ENCODE measurements around the gene ANO4.

Gene ANO4

DNA sequence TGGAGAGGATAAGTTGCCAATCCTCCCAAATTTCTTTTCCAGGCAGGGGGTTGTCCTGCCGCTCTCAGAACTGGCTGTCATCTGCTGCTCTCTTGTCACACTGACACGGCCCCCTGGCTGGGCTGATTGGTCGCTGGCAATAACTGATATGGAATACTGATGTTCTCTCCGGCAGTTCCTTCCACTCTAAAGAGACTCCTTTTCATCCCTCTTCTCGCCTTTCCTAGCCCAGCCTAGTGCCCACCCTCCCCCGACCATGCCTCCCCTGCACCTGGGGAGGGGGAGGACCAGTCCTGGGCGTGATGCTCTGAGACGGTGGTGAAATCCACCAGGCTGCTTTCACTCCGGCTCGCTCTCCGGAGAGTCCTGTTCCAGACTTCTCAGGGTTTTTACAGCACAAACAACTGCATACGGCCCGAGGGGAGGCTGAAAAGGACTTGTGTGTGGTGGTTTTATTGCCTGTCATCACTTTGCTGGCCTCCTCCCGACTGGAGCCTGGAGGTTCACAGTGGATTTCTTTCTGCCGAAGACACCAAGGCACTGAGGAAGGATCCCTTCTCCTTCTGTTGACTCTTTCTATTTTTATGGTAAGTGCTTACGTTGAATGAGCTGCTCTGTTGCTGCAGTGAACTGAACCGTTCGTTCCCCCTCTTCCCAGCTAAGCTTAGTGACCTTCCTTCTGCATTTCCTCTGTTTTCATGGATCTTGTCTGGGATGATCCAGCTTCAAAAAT is at the start of gene ANO4:
TSS of gene ANO4 (plus strand) at position 336 of the 733 bp plus-strand sequence. CDS start 107,010 bp downstream, outside the sequence.
- DNase-seq (ENCODE audit: low read depth, low spot score) = no peak

DNA sequence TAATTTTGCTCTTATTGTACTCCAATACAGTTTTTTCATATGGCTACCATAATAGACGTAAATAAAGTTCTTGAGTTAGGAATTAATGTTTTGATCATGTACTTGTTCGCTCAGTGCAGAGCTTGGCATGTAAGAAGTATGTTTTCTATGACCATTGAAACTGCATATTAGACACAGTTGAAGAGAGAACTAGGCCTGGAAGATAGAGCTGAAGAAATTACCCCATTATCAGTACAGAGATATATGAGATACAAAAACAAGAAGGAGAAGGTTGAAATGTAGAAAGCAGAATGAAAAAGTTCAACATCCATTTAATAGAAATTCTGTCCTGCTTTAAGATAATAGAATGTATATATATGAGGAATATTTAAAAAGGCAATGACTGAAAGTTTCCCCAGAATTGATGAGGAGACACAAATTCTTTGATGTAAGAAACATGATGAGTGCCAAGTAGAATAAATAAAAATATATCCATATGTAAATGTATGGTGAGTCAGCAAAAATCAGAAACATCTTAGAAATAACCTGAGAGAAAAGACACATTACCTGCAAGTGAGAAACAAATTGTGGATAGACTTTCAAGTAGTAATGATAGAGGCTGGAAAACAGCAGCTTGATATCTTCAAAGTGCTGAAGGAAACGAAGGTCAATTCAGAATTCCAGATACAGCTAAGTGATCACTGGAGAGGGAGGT is 49.1 kb upstream of the ANO4 start:
- DNase-seq (ENCODE audit: low read depth, low spot score) = no peak

DNA sequence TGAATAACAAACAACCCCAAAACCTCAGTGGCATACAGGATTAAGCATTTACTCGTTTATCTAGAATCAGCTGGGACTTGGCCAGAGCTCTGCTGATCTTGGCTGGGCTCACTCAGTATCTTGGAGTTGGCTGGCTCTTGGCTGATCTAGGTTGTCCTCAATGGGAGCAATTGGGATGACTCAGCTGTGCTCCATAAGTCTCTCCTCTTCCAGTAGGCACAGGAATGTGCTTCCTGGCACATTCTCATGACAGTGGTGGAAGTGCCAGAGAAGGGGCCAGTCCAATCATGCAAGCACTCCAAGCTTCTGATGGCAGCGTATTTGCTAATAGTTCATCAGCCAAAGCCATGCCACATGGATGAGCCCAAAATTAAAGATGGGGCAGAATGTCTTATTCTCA is 41.7 kb upstream of the ANO4 start:
- no peak for DNase-seq (ENCODE audit: low read depth, low spot score)

DNA sequence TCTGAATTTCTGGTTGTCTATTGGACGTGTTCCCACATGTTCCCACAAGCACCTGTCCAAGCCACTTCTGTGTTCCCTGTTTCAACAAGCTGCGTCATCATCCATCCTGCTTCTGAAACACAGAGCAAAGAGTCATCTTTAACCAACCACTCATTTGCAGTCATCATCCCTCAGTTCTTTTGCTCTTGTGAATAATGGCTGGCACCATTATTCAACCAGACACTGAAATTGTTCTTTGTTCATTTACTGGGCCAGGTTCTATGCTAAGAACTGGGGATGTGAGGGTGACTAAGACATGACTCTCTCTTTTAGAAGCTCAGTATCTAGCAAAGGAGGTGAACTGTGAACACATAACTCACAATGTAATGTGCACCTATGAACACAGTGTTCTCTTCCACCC is 40.7 kb upstream of the ANO4 start:
- DNase-seq (ENCODE audit: low read depth, low spot score) = no peak

DNA sequence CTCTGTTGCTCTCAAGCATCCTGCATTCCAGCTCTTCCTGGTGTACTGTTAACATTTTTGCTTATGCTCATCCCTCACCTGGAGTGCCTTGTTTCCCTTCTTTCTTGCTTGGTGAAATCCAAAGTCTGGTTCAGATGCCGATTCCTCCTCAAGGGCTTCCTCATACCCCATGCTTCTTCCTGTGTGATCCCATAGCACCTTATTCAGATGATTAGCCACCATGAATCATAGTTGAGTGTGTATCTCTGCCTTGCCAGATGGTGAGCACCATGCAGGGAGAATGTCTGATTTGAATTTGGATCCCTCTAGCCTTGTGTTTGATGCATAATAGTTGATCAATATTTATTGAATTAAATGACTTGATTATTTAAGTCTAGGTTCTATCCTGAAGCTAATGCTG is 39.4 kb upstream of the ANO4 start:
- no peak for DNase-seq (ENCODE audit: low read depth, low spot score)

DNA sequence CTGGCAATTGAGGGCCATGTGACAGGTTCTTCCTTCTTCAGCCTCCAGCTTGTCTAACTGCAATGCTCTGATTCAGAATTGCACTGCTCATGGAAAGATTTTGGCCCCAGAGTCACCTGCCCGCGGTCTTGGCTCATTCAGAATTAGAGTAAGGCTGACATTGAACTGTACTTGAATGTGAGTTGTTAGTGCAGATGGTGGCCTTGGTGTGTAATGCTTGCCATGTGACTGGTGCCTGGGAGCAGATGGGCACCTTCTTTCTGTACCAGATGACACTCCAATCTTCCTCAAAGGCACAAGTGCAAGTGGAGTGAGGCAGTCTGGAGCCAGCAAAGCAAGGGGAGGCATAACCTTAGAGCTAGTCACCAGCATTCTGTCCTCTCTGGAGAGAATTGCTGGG is 36.5 kb upstream of the ANO4 start:
- DNase-seq (ENCODE audit: low read depth, low spot score) = no peak

DNA sequence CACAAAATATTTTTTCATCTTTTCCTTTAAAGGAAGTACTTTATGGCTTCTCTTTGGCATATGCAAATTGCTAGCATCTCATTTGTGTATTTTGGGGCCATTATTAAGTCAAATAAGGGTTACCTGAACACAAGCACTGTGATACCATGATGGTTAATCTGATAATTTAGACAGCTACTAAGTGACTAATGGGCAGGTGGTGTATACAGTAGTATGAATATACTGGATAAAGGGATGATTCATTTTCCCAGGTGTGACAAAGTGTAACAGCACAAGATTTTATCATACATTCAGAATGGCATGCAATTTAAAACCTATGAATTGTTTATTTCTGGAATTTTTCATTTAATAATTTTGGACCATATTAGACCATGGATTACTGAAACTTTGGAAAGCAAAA is 27.2 kb upstream of the ANO4 start:
- DNase-seq (ENCODE audit: low read depth, low spot score) = no peak

DNA sequence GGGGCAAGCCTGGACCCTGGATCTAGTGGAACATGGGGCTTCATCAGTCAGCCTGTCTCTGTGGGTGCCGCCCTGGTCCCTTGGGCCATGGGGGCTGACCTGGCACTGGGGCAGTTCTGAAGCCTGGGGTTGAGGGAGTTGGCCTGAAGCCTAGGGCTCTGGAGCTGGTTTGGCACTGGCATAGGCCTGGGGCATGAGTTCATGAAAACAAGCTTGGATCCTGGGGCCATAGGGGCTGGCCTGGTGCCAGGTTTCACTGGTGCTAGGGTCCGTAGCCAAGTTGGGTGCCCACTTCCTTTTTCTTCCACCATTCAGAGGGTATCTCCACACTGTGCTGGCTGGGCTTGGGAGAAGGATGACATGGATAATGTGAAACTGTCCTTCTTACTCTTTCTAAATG is 26.6 kb upstream of the ANO4 start:
- no peak for DNase-seq (ENCODE audit: low read depth, low spot score)

DNA sequence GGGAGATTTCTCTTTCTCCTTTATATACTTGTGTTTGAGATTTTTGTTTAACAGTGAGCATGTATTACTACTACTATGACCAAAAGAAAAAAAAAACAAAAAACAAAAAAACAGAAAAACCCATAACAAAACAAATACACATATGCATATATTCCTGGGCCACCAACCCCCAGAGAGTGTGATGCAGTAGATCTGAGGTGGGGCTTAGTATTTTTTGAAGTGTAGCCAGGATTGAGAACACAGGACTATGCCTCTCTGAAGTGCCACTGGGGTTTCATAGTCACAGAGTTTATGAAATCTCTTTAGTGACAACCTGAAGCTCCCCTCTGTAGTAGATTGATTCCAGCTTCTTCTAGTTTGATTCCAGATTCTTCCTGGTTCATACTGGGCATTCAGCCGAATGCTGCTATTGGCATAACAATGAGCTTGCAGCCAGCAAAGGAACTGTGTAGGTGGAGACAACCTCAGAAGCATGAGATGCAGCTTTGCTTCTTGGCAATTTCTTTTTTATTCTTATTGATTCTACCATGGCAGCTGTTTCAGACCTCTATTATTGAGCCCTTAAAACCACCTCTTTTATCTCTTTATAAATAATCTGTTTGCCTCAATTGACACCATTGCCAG is 15.5 kb upstream of the ANO4 start:
- DNase-seq (ENCODE audit: low read depth, low spot score) = no peak

DNA sequence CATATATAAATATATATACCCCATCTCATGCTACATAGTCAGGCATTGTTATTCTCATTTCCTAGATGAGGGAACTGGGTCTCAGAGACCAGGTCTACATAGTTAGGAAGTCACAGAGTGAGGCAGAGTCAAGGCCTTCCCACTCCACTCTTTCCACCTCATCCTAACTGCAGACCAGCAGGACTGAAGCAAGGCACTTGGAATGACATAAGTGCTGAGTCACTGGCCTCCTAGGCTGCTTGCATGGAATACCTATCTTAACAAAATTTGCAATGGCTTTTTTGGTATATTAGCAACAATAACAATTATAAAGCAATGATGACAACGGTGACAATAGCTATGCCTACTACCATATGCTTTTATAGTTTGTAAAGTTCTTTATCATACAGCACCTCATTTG is 5.4 kb upstream of the ANO4 start:
- DNase-seq (ENCODE audit: low read depth, low spot score) = no peak

DNA sequence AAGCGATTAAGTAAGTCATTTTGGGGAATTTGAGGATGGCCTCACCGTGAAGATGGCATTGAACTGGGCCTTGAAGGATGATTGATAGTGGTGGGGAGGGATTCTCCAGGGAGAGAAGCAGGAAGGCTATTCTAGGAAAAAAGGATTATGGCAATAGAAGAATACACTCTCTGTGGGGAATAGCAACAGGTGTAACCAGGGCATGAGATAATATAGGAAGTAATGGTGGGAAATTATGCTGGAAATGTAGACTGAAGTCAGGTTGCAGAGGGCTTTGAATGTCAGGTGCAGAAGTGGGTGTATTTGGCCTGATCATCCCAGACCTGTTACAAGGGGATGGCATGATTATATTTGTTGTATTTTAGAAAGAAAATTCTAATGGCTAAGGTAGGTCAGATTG is 4.6 kb upstream of the ANO4 start:
- no peak for DNase-seq (ENCODE audit: low read depth, low spot score)

DNA sequence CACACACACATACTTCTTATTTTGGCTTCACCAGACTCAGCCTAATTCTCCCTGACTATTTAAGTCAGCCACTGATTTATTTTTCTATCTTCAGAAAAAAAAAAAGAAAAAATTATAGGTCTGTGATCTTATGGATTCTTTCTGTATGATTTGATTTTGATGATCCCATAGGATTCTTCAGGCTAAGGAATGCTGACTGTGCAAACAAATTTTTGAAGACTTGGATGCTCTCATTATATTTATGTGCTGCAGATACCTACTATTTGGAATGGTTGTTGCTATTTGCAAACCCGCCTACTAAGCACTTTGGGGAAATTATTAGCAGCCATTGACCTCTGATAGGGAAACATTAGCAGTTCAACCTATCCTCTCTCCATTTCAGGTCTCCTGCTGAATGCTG is 4.0 kb upstream of the ANO4 start:
- no peak for DNase-seq (ENCODE audit: low read depth, low spot score)

DNA sequence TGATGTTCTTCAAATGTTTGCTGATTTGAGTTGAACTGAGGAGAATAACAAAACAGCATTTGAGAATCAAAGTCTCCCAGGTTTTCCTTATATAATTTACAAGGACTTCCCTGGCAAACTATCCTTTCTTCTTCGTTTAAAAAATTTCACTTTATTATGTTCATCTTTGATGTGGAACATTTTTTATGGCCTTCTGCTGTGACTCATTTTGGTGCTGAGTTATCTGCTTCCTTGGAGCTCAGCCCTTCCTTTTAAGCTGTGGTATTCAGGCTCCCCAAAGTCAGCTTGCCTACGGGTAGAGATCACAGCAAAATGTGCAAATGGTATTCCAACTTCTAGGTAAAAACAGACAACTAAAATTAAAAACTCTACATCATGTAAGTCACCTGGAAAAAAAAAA is 1.4 kb upstream of the ANO4 start:
- no peak for DNase-seq (ENCODE audit: low read depth, low spot score)

DNA sequence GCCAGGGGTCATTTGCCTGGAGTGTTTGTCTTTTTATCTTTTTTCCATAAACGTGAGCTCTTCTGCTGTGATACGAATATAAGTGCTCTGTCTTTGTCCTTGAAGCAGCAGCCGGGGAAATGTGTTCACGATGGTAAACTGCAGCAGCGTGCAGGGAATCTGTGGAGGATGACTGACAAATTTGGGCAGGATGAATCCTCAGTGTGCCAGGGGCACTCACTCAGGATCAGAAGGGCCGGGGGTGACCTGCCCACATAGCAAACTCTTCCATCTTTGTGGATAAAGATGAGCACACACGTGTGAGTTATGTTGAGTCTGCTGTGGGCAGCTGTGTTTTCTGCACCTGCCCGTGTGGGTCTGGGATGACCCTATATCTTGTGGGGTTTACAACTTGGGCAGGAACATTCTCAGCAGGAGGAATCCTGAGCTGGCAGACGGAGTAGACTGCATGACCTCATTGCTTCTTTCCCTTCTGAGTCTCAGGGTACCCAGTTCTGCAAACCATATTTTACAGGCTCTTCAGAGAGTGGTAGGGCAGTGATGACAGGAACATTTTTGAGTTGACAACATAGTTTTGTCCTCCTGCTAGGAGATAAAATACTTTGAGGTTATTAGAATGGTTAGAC is 711 bp downstream of the ANO4 start:
- DNase-seq (ENCODE audit: low read depth, low spot score) = no peak

DNA sequence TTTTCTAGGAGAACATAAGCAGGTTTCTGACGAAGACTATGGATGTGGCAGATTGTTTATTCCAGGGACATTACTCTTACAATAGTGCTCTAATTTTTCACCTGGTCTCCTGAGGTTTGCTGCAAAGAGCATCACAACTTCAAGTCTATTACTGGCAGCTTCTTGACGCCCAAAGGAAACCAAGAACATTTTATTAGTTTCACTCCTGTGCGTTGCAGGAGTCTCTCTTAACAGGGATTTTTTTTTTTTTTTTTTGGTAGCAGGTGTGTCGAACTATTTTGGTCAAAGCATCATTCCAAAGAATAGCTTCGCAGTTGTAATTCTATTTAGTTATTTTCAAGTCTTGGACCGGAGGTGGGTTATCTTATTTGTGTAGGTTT is 1.2 kb downstream of the ANO4 start:
- no peak for DNase-seq (ENCODE audit: low read depth, low spot score)

DNA sequence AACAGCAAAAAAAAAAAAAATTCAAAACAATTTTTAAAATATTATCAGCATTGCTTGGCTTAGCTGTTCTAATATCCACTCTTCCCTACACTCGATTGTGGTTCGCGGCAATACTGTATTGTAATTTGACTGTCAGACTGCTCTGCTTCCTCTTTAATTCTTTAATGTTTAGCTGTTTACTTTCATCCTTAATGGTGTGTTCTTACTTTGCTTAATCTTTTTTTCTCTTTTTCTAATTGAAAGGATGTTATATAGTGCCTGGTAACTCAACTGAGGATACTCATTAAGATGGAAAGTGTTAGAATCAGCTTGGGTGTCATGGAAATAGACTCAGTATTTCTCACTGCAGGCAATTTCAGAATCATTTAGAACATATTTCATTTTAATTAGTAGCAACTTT is 2.0 kb downstream of the ANO4 start:
- no peak for DNase-seq (ENCODE audit: low read depth, low spot score)

DNA sequence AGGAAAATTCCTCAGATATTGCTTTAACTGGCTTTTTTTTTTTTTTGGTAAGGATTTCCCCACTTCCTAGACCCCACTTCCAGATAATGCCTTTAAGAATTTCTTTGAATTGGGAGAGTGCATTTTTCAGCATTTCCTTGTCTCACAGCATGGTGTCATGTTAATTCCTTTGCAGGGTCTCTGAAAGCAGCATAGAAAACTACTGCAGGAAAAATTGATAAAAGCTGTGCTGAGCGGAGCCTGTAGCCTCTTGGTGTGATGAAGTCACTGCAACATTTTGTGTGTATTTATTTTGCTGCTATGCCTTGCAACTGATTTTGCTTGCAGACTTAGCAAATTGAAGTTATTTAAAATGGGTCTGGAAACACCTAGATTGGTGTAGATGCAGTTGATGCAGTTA is 2.7 kb downstream of the ANO4 start:
- DNase-seq (ENCODE audit: low read depth, low spot score) = no peak

DNA sequence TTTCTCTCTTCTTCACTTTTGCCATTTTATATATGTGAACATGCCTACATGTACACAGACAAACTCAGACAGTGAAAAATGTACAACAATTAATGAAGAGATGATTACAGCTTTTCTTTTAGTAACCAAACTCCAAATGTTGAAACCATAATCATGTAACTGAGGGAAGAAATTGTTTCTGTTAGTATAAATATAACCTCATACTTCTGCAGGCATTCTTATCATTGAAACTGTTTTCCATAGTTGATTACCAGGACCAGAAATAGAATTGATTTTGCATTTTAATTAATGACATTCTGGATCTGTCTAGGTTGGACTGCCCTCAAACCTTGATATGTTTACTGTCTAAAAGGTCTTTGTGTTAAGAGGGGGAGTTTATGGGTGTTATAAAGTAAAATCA is 3.2 kb downstream of the ANO4 start:
- no peak for DNase-seq (ENCODE audit: low read depth, low spot score)

DNA sequence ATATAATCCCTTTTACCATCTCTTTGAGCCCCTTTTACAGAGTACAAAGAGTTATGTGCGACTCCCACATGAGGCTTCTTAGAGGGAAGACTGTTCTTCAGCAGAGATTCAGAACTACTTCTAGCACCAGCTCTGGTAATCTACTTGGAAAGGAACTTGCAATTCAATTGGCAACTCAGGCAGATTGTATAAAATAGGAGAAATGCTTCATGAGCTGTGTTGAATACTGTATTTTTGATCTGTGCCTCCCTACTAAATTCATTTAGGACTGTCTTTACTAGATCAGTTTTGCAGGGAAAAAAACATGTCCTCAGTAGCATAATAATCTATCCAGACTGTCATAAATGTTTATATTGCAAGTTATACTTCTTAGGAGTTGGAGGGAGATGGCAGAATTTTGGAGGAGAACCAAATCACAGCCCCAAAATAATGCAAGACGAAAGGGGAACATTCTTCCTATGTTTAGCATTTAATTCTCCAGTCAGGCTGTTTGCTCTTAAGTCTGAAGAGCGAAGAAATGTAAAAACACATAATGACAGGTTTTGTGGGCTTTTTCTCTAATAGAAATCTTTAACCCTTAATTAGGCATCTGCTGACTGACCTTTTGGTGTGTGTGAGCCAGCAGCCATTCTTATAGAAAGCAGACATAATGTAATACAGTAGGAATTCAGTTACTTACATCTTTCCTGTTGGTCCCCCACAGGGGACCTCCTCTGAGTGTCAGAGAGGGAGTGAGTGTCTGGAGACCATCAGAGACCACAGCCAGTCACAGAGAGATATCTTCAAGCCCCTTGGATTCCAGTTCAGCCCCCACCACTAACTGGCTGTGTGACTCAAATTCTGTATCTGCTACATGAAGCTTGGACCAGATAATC is 3.9 kb downstream of the ANO4 start:
- DNase-seq (ENCODE audit: low read depth, low spot score) = no peak

DNA sequence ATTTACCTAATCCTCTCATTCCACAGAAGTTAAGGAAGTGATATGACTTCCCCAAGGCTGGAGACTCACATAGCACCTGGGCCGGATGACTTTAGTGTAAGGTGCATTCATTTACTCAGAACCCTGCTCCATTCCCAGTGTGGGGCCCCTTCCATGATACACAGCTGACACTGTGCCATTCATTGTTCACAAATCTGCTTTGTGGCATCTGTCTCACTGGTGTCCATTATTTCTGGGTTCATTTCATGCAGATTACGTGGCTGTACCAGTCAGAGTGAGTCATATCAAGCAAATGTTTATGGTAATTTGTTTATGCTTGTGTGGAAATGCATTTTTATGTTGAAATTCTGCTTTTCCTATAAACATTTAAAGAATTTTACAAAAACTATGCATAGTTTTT is 5.2 kb downstream of the ANO4 start:
- DNase-seq (ENCODE audit: low read depth, low spot score) = no peak

DNA sequence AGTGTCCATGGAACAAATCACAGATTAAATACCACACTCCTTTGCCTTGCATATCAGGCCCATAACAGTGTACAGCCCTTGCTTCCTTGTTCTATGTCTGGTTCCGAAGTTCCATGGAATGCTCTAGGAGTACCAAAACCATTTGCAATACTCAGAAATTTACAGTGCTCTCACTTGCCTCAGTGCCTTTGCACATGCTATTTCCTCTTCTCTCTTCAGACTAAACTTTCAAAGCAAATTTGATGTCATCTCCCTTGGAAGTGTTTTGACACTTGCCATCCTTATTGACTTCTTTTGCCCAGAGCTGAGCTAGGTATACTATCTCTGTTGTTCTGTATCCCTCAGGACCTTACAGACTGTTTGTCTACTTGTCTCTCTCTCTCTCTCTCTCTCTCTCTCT is 6.1 kb downstream of the ANO4 start:
- DNase-seq (ENCODE audit: low read depth, low spot score) = no peak

DNA sequence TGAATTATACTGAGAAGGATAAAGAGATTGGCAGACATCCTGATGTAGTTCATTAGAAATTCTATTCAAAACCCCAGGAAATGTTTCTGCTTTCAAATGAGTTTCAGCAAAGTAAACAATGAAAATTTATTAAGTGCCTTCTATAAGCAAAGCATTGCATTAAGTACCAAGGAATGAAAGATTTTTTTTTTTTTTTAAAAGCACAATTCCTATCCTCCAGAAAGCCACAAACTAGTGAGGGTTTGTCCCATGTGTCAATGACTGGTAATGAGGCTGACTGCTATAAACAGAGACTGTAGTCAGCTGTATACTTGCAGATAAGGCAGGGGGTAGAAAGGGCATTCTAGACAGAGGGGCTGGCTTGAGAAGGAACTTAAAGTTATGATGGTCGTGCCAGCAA is 6.7 kb downstream of the ANO4 start:
- DNase-seq (ENCODE audit: low read depth, low spot score) = no peak

Measured in activated CD4-positive, CD25-positive, alpha-beta regulatory T cell treated with anti-CD3 and anti-CD28 coated beads, Interleukin-2, amount 50 U/mL, for 16 hours (primary cell).